B cell (primary cell): Measurements from ENCODE around the gene TAF5L. TPM values are rescaled to one million over a fixed set of nuclear protein-coding genes. Genes with fewer than 3 reads are reported as not detected.

Experiments
- ATAC-seq: fragments of 200-7000 bp; cut with Tn5 transposase; one replicate; pipeline ENCODE4 v1.10.0; 2021; ENCODE audit warnings: low read depth, mild to moderate bottlenecking, moderate number of reproducible peaks, moderate library complexity
- CTCF ChIA-PET: fragments of 350-600 bp; sonication (Branson Sonifier 250); formaldehyde crosslinking; loops from one replicate; lab custom pipeline; 2021; ENCODE audit warnings: antibody characterized with exemption, inconsistent platforms; lab: Charles Lee
- POLR2A ChIA-PET: fragments of 350-600 bp; sonication (Branson Sonifier 250); formaldehyde crosslinking; loops from one replicate; lab custom pipeline; 2021; ENCODE audit warnings: antibody characterized with exemption; lab: Charles Lee
- DNase-seq: peaks from one replicate; pipeline ENCODE4 v3.0.0; 2013
- H2AFZ ChIP-seq: 2 replicates; pipeline ENCODE4 v1.6.1; 2012; ENCODE audit warnings: mild to moderate bottlenecking, low read depth, low read length; ENCODE audit not compliant: insufficient read depth, poor library complexity, severe bottlenecking
- H3K27ac ChIP-seq, 2 donors: 1 replicate in 1 of 2; 2 replicates in 1 of 2; pipeline ENCODE4 v1.5.1; 2012 to 2013; ENCODE audit warnings: low read length in 2 of 2, mild to moderate bottlenecking in 2 of 2, moderate library complexity in 1 of 2
- H3K27me3 ChIP-seq, 4 experiments: fragments of 200-600 bp in 1 of 4; sonication (generic) in 1 of 4; replicated peaks in 1 of 4; 1 replicate in 2 of 4; 2 replicates in 2 of 4; pipeline versions ENCODE4 v1.6.1 to v1.7.0; 2013 to 2016; ENCODE audit warnings: low read length in 3 of 4, mild to moderate bottlenecking in 2 of 4, mixed read lengths in 1 of 4, moderate library complexity in 1 of 4; ENCODE audit not compliant: insufficient read depth in 4 of 4, control insufficient read depth in 3 of 4; ENCODE audit errors: control extremely low read depth in 1 of 4
- H3K36me3 ChIP-seq, 2 experiments: replicated peaks in 1 of 2; 1 replicate in 1 of 2; 2 replicates in 1 of 2; pipeline versions ENCODE4 v1.6.1 to v1.7.1; 2013; ENCODE audit warnings: low read length in 1 of 2; ENCODE audit not compliant: insufficient read depth in 2 of 2, control insufficient read depth in 1 of 2; ENCODE audit errors: control extremely low read depth in 1 of 2, extremely low read depth in 1 of 2
- H3K4me1 ChIP-seq, 2 donors: fragments of 200-600 bp in 1 of 2; sonication (generic) in 1 of 2; 1 replicate in 1 of 2; 2 replicates in 1 of 2; pipeline versions ENCODE4 v1.5.1 to v1.6.1; 2013 to 2017; ENCODE audit warnings: low read length in 2 of 2; ENCODE audit not compliant: control insufficient read depth in 2 of 2, insufficient read depth in 2 of 2
- H3K4me2 ChIP-seq: replicated peaks from 2 replicates; pipeline ENCODE3; 2012; ENCODE audit warnings: mild to moderate bottlenecking, low read depth, low read length; ENCODE audit not compliant: poor library complexity, severe bottlenecking
- H3K4me3 ChIP-seq, 5 experiments: fragments of 200-600 bp in 1 of 5; sonication (generic) in 1 of 5; 1 replicate in 3 of 5; 2 replicates in 2 of 5; pipeline versions ENCODE4 v1.5.1 to v1.7.0; 2011 to 2016; ENCODE audit warnings: low read length in 4 of 5, mild to moderate bottlenecking in 4 of 5, low read depth in 2 of 5, control low read depth in 1 of 5, moderate library complexity in 1 of 5; ENCODE audit not compliant: insufficient read depth in 1 of 5; ENCODE audit errors: control extremely low read depth in 1 of 5, extremely low read depth in 1 of 5
- H3K79me2 ChIP-seq: fragments of 200-600 bp; sonication (generic); one replicate; pipeline ENCODE4 v1.6.0; 2016; ENCODE audit warnings: low read length; ENCODE audit not compliant: control insufficient read depth, insufficient read depth
- H3K9ac ChIP-seq: fragments of 200-600 bp; sonication (generic); 2 replicates; pipeline ENCODE4 v1.6.1; 2017; ENCODE audit warnings: mild to moderate bottlenecking, low read length, moderate library complexity
- H3K9me3 ChIP-seq, 3 donors: one replicate each; pipeline versions ENCODE4 v1.6.1 to v1.7.1; 2013; ENCODE audit warnings: low read length in 2 of 3; ENCODE audit not compliant: control insufficient read depth in 2 of 3, insufficient read depth in 1 of 3; ENCODE audit errors: control extremely low read depth in 1 of 3
- H4K20me1 ChIP-seq: 2 replicates; pipeline ENCODE4 v1.6.0; 2012; ENCODE audit warnings: mild to moderate bottlenecking, low read length; ENCODE audit not compliant: insufficient read depth, control insufficient read depth, poor library complexity, severe bottlenecking
- H3K27ac Mint-ChIP-seq: one replicate; pipeline ENCODE4 v1.8.0; 2021; ENCODE audit warnings: mixed read lengths
- H3K27me3 Mint-ChIP-seq: one replicate; pipeline ENCODE4 v1.8.0; 2021; ENCODE audit warnings: mixed read lengths
- H3K4me1 Mint-ChIP-seq: one replicate; pipeline ENCODE4 v1.8.0; 2021; ENCODE audit warnings: mixed read lengths
- H3K4me3 Mint-ChIP-seq: one replicate; pipeline ENCODE4 v1.8.0; 2021; ENCODE audit warnings: mixed read lengths
- H3K9me3 Mint-ChIP-seq: one replicate; pipeline ENCODE4 v1.8.0; 2022; ENCODE audit warnings: mixed read lengths; ENCODE audit not compliant: insufficient read depth
- CTCF ChIP-seq: fragments of 200-600 bp; IDR thresholded peaks from one replicate; pipeline ENCODE4 v1.8.0; 2022; ENCODE audit warnings: antibody characterized with exemption, mild to moderate bottlenecking
- EZH2 ChIP-seq: IDR thresholded peaks from 2 replicates; pipeline ENCODE4 v1.6.1; 2012; ENCODE audit warnings: borderline replicate concordance, low read depth, mild to moderate bottlenecking, moderate library complexity, low read length; ENCODE audit not compliant: insufficient read depth, poor library complexity, severe bottlenecking
- WGBS: methylation state at CpG from one replicate; pipeline ENCODE4 v1.1.5; 2013; ENCODE audit warnings: missing lambda C conversion rate; ENCODE audit not compliant: insufficient coverage; 5-methylcytosine and 5-hydroxymethylcytosine counted together
- intact Hi-C: fragments of 100-400 bp; cut with micrococcal nuclease; formaldehyde crosslinking; loops from one replicate; pipeline ENCODE4 v1.10.0; 2022
- polyA plus RNA-seq: library from polyadenylated mRNA; depleted of rRNA; stranded (reverse); fragments of >200 nt; gene quantifications from 2 replicates; pipeline ENCODE4 v1.2.3, GENCODE V29; 2012
- total RNA-seq, 2 donors: library from RNA; stranded (reverse); fragments of 120-200 nt in 1 of 2; gene quantifications; 1 replicate in 1 of 2; 2 replicates in 1 of 2; pipeline versions ENCODE4 v1.2.3 to v1.2.4, GENCODE V29; 2013 to 2022

TAF5L gene
- total and polyA plus RNA-seq, 2 donors (not counting 1 experiment from before 2014, with no cell fraction given), result 15.7 to 24.0 TPM

DNA sequence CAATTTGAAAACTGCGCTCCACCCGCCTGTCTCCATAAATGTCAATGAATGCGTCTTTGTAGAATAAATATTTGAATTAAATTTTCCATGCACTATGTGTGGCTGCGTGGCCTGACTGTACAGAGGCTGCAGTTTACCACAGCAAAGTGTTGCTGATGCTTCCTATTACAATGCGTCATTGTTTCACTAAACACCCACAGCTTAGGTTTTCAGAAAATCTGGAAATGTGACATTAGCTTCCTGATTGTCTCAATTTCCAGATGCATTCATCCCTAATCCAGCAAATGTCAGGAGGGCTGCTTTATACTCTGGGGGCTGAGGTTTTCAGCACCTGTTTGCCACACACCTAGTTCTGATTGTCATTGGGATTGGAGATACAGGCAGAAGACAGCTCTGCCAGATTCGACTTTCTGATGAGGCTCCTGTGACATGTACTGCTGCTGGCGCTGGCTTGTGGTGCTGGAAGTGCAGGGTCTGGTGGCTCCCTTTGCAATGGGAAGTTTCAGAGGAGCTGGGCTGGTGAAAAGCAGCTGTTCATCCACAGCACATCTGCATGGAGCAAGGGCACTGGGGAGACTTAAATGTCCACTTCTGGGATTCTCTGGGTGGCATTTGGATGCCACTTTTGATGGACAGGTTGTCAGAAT, 40.1 kb upstream of the TAF5L start:
- POLR2A ChIA-PET, result no interaction called here
- no peaks in the 10 kb centered on the region for H3K9me3 Mint-ChIP-seq
- DNase-seq (no peak), ATAC-seq (no peak)
- H3K9ac ChIP-seq, result no peak overlapping the region
- H3K27me3 Mint-ChIP-seq, result no peaks in the 10 kb centered on the region
- no peak overlapping the region for H3K4me2 ChIP-seq
- H3K27ac Mint-ChIP-seq, result no peak overlapping the region
- intact Hi-C loops, result no loop called here
- no peak overlapping the region for H2AFZ ChIP-seq
- CTCF ChIA-PET, result interaction anchor here (2.1 kb wide), 1 partner anchor 501 kb away, joined by 8 read pairs; no protein-coding TSS in a partner anchor
- H3K4me3 Mint-ChIP-seq, result no peak overlapping the region
- TF ChIP-seq EZH2, result no peak
- TF ChIP-seq CTCF, result no peak
- H3K4me1 Mint-ChIP-seq, result peaks cover 7% of the 10 kb centered on the region
- no peak overlapping the region for H3K4me3 ChIP-seq
- H3K79me2 ChIP-seq, result no peaks in the 10 kb centered on the region
- no peak overlapping the region for H3K27ac ChIP-seq
- peaks cover 0 to 2% of the 10 kb centered on the region in 2 experiments for H3K36me3 ChIP-seq
- H4K20me1 ChIP-seq, result no peaks in the 10 kb centered on the region
- H3K27me3 ChIP-seq, result no peaks in the 10 kb centered on the region
- WGBS, result 96% methylated on average over 5 of the region's 7 CpGs
- no peaks in the 10 kb centered on the region for H3K9me3 ChIP-seq
- H3K4me1 ChIP-seq, result peaks cover 19 to 22% of the 10 kb centered on the region in 2 donors

DNA sequence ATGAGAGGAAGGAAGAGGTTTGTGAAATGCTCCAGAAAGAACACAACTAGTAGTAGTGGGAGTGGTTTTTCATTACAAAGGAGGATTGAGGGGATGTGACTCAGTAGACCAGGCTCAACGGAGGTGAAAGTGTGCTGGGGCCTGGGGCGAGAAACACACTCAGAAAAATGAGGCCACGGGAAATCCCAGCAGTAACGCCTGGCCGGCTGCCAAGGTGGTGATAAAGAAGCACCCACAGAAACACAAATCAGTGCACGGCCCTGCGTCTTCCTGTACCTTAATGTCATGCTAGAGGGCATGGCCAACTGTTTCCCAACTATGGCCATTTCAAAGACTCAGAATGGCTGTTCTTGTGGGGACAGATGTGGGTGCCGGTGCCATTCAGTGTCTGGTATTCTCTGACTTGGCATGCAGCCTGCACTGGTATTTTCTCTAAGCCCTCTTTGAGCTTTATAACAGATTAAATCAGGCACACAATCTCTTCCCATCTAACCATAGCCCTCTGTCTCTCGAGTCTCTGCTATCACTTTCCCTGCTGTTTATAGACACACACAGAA, 38.3 kb upstream of the TAF5L start:
- POLR2A ChIA-PET, result no interaction called here

More for the DNA sequence above, 38.3 kb upstream of the TAF5L start:
- Histone ChIP-seq H3K79me2 (no peaks in the 10 kb centered on the region), H4K20me1 (no peaks in the 10 kb centered on the region), H2AFZ (peak overlapping the region; percentile 59), H3K4me2 (peak overlapping the region; percentile 55), H3K4me1 (peaks cover 19 to 22% of the 10 kb centered on the region in 2 donors), H3K36me3 (peaks cover 0 to 14% of the 10 kb centered on the region in 2 experiments), H3K27me3 (no peaks in the 10 kb centered on the region), H3K9ac (peak overlapping the region; percentile 16), H3K27ac (peak overlapping the region in 1 of 2 donors; percentile 55), H3K4me3 (no peak overlapping the region), H3K9me3 (no peaks in the 10 kb centered on the region)
- H3K27ac Mint-ChIP-seq, result no peak overlapping the region
- no peaks in the 10 kb centered on the region for H3K9me3 Mint-ChIP-seq
- peaks cover 7% of the 10 kb centered on the region for H3K4me1 Mint-ChIP-seq
- ATAC-seq, result peak; percentile 63
- intact Hi-C loops, result loop anchor here (5.0 kb wide), 1 partner anchor 193 kb away; no protein-coding TSS in a partner anchor
- CTCF ChIA-PET, result interaction anchor here (0.9 to 11.4 kb wide), 3 partner anchors 446 to 644 kb away, joined by 5 to 265 read pairs (median 7); no protein-coding TSS in a partner anchor
- peak; percentile 75 for DNase-seq
- no peak overlapping the region for H3K4me3 Mint-ChIP-seq
- 13% methylated on average over 9 of the region's 9 CpGs for WGBS
- TF ChIP-seq EZH2 (no peak), CTCF (no peak)
- no peaks in the 10 kb centered on the region for H3K27me3 Mint-ChIP-seq
